Activated CD4-positive, CD25-positive, alpha-beta regulatory T cell treated with anti-CD3 and anti-CD28 coated beads, Interleukin-2, amount 50 U/mL, for 72 hours (primary cell): ENCODE measurements around the gene TMEM80.
"Not testable (repeated sequence)": the region's sequence is repeated elsewhere in the genome, so short reads cannot be mapped to it uniquely, and the experiment has no call there.

ENCODE experiments used
- DNase-seq: peaks from one replicate; pipeline ENCODE4 v3.0.0; 2021

TMEM80 gene

DNA sequence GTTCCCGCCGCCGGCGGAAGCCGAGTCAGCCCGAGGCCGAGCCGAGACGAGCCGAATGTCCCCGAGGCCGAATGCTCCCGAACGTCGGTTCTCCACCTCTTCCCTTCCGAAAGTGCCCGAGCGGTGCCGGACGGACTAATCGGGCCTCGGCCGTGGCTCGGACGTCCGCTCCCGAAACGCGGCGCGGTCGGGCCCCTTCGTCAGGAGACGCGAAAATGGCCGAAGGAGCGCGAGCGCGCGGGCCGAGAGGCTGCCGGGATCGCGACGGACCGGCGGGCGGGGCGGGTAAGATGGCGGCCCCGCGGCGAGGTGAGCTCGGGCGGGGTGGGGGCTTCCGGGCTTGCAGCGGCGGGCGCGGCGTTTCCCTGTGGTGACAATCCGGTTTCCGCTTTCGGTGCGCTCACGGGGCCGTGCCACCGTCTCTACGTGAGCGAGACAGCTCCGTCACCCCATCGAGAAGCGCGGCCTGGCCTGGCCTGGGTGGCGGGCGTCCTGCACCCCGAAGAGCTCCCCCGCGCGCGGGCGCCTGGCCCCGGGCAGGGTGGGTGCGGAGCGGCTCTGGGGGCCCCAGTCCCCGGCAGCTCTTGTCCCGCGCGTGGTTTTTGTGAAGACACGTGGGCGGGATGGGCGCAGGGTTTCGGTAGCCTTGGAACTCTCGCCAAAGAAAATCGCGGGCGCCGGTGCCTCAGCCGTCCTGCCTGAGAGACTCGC, at the start of gene TMEM80:
Gene TMEM80, plus strand, starts transcription at position 279 of the 711 bp plus-strand sequence. Its CDS starts 12 bp downstream, at position 291.
- DNase-seq = peak; percentile 98

DNA sequence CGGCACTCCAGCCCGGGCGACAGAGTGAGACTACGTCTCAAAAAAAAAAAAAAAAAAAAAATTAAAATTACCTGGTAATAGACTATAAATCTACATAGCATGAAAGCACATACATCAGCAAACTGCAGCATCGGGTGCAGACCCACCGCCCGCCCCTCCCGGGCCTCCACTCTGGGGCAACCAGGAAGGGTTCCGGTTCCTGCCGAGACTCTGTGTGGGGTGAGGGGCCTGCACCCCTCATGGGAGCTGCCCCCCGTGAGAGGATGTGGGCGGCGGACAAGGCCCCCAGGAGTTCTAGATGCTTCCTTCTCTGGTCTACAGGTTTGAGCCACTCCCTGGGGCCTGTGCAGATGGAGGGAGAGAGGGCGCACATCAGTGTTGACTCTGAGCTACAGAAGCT, 49.4 kb upstream of the TMEM80 start:
- DNase-seq = no peak

DNA sequence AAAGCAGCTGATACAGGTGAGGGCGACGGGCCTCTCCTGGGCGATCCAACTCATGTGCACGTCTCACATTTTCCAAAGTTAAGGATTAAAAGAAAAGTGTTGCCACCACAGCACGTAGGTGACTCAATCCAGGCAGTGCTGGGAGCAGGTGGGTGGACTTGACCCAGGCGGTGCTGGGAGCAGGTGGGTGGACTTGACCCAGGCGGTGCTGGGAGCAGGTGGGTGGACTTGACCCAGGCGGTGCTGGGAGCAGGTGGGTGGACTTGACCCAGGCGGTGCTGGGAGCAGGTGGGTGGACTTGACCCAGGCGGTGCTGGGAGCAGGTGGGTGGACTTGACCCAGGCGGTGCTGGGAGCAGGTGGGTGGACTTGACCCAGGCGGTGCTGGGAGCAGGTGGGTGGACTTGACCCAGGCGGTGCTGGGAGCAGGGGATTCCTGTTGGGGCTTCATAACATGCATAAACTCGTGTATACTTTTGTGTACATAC, 47.9 kb upstream of the TMEM80 start:
- DNase-seq = not testable (repeated sequence)

DNA sequence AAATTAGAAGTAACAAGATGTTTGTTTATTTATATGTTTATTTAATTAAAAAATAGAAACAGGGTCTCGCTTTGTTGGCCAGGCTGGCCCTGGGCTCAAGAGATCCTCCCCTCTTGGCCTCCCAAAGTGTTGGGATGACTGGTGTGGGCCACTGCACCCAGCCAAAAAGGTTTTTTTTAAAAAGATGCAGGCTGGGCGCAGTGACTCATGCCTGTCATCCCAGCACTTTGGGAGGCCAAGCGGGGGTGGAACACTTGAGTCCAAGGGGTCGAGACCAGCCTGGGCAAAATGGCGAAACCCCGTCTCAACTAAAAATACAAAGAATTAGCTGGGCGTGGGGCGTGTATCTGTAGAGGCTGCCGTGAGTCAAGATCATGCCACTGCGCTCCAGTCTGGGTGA, 45.1 kb upstream of the TMEM80 start:
- DNase-seq = no peak

DNA sequence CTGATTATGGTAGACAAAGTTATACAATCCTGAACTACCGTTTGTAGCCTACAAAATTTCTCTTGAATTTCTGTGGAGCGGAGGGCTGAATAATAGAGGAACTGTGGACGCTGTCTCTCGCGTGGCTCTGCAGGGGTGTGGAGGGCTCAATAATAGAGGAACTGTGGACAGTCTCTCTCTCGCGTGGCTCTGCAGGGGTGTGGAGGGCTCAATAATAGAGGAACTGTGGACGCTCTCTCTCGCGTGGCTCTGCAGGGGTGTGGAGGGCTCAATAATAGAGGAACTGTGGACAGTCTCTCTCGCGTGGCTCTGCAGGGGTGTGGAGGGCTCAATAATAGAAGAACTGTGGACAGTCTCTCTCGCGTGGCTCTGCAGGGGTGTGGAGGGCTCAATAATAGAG, 42.5 kb upstream of the TMEM80 start:
- DNase-seq = not testable (repeated sequence)

DNA sequence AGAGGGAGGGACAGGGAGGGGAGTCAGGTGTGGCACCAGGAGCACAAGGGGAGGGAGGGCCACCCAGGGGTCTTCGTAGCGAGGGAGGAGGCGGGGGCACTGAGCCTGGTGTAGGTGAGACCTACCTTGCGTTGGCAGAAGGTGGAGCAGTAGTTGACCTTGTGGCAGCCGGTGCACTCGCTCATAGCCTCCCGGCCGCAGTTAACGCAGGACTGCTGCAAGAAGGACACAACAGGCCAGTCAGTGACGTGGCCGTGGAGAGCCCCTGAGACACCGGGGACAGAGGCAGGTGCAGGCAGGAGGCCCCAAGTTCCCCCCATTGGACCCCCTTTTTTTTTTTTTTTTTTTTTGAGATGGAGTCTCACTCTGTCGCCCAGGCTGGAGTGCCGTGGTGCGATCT, 41.8 kb upstream of the TMEM80 start:
- DNase-seq = no peak

DNA sequence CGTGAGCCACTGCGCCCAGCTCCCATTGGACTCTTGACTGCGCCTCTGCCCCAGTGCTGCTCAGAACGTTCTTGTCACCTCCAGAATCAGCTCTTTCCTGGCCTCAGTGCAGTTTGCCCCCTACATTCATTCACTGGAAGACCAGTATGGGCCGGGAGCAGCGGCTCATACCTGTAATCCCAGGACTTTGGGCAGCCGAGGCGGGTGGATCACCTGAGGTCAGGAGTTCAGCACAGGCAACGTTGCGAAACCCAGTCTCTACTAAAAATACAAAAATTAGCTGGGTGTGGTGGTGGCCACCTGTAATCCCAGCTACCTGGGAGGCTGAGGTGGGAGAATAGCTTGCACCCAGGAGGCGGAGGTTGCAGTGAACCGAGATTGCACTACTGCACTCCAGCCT, 41.2 kb upstream of the TMEM80 start:
- DNase-seq = not testable (repeated sequence)

DNA sequence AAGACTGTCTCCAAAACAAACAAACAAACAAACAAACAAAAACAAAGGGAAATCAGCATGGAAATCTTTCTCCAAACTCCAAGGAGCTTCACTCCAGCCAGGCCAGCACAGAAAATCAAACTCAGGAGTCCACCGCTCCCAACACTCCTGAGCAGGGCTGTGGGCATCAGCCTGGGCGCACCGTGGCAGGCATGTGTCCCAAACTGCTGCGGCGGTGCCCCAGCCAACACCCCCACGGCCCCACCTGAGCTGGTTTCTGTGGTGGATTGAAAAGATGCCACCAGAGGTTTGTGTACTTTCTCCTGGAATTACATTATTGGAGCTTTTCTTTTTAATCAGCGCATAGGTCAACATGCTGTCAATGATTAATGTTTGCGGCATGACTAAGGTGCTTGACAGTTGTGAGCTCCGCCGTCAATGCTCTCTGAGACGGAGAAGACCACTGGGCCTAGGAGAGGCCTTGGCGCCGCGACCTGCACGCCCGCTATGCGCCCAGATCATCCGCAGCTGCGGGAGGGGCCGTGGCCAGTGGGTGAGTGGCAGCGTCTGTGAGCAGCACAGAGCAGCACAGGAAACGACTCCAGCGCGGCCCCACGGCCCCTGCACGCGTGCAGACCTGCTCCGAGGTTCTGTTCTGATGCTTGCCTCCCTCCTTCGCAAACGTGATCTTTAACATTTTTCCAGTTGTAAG, 40.4 kb upstream of the TMEM80 start:
- DNase-seq = no peak

DNA sequence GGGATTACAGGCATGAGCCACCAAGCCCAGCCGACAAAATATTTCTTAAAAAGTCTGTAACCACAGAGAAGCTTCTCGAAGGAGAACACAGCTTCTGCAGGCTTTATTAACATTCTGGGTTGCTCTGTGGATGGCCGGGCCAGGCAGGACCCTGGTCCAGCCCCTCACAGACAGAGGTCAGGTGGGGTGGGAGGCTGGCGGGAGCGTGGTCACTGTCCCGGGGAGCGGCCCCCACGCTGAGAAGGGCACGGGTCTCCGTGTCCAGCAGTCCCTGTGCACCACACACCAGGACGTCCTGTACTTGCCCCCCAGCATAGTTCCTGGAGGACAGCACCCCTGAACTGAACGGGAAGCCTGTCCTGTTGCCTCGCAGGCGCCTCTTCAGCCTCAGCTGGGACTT, 39.2 kb upstream of the TMEM80 start:
- no peak for DNase-seq

DNA sequence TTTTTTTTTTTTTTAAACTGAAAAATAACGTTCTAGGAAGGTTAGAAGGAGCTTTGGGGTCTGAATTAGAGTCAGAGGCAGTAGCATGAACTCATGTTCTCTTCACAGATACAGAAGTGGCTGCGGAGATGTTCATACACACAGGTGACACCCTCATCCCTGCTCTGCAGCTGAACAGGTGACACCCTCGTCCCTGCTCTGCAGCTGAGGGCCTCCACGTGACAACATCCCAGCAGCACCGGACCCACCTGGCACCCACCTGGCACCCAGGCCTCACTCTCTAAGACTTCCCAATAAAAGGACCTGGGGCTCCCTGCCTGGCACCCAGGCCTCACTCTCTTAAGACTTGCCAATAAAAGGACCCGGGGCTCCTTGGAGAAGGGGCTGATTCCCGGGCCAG, 38.8 kb upstream of the TMEM80 start:
- no peak for DNase-seq

DNA sequence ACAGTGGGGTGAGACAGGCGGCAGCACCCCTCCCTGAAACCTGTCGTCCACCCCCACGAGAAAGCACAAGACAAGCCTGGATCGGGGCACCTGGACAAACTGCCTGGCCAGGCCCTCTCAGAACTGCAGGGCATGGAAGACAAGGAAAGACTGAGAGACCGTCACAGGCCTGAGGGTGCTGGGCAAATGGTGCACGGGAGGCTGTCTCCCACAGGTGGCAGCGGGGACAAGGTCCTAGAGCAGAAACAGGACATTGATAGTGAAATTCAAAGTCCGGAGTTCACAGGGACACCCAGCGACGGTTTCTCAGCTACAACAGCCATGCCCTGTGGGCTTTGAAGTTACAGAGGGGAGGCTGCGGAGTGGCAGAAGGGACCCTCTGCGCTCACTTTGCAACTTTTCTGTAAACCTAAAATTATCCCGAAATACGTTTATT, 37.9 kb upstream of the TMEM80 start:
- DNase-seq = no peak

DNA sequence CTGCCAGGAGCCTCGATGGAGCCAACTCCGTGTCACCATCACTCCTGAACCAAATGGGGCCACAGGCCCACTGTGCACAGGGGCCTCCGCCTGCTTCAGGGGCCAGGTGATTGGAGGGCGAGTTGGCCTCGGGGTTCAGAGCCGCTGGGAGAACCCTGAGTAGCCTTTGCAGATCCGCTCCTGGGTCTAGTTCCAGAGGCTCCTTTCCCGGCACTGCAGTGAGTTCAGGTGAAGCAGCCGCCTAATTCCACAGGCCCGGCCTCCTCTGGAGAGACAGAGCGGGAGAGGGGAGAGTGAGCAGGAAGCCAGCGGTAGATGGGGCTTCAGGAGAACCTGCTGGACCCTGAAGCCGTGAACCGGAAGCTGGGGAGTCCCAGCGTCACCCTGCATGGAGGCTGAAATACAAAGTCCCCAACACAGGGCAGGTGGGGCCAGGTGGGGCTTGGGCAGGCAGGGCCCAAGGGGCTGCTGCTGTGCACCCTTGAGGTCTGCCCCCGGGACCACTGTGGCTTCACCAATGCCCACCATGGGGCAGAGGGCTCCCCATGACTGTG, 36.0 kb upstream of the TMEM80 start:
- DNase-seq = no peak

DNA sequence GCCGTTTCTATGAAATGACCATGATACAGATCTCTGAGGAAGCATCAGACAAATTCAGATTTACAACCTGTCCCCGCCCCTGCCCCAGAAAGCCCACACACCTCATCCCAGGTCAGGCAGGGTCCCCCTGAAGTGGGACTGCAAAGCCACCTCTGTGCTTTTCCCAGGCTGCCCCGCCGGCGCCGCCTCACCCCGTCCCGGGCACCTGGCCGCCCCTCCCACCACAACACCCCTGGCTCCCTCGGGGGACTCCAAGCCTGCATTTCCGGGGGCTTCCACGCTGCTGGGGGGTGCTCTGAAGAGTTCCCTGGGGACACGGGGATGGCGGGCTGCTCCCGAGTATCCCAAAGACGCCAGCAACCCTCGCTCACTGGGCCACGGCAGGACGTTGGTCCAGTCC, 35.3 kb upstream of the TMEM80 start:
- no peak for DNase-seq

DNA sequence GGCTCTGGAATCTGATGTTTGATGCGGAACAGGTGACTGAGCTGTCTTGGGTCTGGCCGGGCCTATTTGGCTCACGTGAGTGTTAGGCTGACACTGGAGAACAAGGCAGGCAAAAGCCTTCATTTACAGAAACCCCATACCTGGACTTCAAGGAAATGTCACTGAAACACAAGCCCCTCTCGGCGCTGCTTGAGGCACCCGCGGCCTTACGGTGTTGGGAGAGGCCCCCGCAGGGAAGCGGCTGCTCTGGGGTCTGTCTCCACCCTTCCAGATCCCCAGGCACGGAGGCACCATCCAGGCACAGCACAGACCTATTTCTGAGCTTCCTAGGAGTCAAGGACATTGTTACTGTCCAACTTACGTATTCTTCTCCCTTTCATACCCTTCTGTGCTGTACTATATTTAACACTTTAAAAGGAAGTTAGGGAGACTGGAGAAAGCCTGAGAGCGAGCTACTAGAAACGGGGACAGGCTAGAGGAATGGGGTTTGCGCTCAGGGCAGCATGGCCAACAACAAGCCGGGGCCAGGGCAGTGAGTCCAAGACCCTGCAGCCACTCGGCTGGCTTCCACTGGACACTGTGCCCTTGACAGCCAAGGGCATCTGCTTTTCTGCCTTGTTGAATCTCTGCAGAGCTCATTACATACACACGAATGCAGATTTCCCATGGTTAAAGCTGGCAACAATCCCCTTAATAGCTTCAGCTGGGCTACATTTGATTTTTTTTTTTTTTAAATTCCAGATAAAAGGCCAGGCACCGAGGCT, 34.8 kb upstream of the TMEM80 start:
- DNase-seq = no peak

DNA sequence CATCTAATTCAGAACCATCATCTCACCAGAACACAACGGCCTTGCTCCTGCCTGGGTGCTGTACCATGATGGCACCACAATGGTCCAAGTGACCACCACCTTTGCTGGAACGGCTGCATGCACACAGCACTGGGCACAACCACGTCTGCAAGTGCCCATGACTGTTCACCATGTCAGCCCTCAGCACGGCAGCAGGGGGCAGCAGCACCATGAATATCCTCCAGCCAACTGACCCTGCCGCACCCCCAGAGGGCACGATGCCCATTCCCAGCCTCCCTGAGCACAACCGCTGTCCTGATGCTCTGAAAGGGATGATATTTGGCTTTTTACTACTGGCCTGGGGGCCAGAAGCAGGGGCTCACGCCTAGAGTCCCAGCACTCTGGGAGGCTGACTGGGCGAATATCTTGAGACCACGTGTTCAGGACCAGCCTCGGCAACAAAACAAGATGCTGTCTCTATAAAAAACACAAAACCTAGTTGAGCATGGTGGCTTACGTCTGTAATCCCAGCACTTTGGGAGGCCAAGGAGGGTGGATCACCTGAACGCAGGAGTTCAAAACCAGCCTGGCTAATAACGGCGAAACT, 32.8 kb upstream of the TMEM80 start:
- DNase-seq = no peak

DNA sequence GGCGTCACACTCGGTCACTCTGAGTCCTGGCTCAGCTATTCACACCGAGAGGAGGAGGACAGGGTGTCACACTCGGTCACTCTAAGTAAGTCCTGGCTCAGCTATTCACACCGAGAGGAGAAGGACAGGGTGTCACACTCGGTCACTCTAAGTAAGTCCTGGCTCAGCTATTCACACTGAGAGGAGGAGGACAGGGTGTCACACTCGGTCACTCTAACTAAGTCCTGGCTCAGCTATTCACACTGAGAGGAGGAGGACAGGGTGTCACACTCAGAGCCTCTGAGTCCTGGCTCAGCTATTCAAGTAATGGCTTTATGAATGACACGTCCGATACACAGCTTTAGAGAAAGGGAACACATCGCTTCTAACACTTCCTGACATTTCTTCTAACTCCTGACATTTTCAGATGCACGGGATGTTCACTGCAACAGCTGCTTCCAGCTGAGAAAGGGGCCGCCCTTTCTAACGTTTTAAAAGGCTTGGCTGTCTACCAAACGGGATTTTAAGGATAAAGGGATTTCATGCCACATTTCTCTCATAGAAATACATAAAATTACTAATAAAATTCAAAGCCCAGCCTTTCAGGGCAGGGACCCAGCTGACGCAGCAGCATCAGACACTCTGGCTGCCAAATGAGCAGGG, 30.4 kb upstream of the TMEM80 start:
- no peak for DNase-seq

DNA sequence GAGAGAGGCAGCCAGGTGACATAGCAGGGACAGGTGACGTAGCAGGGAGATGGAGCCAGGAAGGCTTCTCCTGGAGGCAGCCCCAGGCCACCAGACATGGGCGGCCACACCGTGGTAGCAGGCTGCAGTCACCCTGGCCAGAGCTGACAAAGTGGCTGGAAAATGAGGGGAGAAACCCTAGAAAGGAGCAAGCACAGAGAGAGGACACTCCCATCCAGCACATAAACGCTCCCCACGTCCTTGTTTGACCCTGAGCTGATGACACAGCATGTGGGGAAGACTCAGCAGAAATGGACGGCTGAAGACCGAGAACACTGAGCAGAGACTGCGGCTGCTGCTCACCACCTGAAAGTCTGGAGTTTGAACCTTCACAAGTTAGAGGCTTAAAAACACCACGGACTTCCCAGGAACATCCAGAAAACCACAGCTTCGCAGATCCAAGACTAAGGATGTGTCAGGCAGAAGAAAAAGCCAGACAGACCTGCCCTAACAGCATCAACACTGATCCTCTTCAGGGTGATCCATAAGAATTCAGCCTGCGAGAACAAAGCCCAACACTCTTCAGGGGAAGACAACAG, 29.8 kb upstream of the TMEM80 start:
- DNase-seq = no peak

DNA sequence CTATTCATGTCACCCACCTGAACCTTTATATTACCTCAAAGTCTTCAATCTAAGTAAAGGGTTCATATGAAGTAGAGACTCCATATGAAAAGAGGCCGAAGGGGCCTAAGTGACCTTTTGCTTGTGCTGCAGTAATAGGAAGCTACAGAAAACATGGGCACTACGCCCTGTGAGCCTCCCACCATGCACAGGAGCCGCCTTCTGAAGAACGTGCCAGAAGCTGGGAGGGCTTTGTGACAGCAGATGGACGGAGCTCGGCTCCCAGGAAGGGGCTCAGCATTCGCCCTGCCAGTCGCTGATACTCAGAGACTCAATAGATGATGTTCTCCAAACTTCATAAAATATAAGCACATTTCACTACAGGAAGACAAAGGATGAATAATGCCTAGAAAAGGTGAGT, 21.8 kb upstream of the TMEM80 start:
- DNase-seq = no peak

DNA sequence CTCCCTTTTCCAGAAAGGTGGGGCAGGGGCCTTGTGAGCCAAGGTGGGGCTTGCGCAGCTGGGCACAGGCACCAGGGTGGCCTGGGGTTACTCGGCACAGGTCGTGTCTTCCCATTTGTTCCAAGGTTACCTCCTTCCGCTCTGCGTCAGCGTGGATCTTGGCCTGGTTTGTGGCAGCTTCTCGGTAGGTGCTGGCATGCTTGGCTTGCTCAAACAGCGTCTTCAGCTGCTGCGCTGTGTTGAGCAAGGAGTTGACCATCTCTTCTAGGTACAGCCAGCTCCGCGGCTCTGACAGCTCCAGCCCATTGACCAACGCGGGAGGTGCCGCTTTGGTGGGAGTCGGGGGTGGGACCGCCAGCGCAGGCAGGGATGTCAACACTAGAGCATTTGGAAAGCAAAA, 21.2 kb upstream of the TMEM80 start:
- DNase-seq = no peak

DNA sequence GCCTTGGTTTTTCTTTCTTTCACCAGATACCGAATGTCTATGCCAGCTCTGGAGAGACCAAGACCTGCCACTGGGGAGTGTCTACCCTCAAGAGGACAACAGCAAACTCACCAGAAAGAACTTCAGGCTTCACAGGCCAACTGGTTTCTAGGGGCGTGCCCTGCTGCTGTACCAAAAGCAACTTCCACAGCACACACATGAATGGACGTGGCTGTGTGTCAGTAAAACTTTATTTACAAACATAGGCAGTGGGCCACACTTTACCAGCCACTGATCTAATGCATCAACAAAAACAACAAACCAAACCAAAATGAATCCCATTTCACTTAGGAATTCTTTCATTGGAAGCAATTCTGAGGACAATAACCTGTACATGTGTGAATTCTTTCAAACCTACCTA, 17.3 kb upstream of the TMEM80 start:
- no peak for DNase-seq

DNA sequence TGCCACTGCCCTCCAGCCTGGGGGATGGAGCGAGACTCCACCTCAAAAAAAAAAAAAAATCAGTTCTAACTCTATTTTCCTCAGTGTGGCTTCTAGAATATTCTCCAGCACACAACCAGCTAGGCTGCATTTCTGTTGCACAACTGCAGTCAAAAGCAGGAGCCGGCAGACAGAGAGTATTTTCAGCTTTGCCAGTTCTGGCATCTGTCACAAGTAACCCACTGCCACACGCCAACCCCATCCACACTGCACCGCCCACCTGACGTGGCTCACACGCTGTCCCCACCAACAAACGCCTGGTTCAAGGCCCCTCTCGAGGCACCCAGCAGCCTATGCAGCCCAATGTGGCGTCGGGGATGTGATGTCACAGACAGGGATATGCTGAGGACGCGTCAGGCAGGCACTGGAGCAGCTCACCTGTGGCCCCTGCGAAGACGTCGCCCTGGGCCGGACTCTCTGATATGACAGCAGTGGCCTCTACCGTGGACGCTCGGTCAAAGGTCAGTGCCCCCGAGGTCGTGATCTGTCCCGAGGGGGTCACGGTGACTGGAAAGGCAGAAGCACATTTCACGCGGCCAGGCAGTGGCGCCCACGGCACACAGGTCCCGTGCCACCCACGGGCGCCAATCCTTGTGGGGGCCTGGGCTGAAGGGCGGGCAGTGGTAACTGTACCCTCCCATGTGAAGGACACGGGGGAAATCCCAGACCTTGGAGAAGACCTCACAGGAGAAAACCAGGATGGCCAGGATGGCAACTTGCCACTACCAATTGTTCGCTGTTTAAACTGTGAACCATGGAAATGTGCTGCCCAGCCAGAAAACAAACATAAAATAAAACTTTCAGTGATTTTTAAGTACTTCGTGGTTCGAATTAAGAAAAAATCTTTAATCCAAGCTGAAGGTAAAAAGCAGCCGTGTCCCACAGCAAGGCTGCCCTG, 16.1 kb upstream of the TMEM80 start:
- no peak for DNase-seq
